ENCODE measurements around the gene NUP62.

Gene NUP62

DNA sequence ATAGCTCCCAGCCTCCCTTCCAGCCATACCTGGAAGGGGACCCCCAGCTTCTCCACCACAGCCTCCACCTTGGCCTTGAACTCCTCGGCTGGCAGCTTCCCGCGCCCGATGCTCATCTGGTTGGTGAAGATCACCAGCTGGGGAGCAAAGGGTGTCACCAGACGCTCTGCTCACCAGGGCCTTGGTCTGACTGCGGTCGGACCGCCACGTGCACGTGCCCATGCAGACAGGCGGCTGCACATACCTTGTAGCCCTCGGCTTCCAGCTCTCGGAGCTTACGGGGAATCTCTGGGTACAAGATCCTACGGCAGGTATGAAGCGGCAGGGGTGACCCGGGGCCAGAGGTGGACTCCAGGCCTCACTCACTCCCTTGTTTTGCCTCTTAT, 65.4 kb downstream of the NUP62 start:
- DNase-seq, result no peak

DNA sequence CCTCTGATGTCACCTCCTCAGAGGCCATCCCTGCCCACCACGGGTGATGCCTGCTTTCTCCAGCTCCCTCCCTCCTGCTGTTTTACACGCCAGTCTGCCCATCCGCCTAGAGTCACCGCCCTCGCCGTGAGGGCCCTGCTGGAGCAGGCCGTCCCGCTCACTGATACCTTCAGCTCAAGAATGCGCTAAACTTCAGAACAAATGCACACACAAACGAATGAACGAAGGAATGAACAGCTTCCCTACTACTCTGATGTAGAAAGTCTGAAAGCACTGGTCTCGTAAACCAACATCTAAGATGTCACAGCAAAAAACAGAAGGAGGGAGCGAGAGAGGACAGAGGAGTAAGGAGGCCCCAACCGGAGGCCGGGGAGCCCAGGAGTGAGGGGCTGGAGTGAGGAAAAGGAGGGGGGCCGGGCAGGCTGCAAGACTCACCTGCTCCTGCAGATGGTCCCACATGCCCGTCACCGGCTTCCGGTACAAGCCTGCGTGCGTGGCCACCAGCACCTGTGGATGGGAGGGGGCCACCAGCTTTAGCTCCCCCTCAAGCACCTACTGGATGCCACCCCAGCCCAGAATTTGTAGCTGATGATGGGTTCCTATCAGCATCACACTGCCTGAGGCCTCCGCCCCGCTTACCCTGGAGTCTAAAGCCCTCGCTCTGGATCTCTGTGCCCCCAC, 65.9 kb downstream of the NUP62 start:
- no peak for DNase-seq

DNA sequence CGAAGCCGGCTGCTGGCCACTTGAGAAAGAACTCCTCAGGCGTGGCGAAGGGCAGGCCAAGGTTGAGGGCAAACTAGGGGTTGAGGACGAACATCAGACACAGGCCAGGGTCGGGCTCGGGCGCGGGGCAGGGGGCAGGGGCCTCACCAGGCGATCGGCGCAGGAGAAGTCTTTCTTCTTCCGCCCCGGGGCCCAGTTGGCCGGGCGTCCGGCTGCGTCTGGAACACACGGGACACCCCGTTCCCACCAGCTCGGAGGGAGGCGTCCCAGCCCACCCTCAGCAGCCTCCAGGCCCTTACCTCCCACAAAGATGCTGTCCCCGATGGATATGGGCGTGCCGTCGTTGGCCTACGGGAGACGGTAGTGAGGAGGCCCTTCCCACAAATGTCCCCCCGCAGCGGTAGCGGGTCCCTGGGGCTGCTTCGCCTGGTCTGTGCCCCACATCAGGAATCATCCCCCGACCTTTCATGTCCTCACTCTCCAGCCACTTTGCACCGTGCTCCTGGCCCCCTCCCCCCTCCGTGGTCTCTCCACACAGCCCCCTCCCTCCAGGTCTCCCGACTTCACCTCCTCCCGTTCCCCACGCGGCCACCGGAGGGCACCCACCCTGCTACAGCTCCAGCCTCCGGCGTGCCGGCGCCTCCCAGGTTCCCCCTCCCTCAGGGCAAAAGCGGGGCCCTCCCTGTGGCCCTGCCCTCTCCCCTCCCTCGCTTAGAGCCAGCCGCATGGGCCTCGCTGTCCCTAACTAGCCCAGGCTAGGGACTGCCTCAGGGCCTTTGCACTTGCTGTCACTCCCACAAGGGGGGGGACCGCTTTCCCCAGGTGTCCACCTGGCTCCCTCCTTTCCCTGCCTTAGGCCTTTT, 66.7 kb downstream of the NUP62 start:
- no peak for DNase-seq

DNA sequence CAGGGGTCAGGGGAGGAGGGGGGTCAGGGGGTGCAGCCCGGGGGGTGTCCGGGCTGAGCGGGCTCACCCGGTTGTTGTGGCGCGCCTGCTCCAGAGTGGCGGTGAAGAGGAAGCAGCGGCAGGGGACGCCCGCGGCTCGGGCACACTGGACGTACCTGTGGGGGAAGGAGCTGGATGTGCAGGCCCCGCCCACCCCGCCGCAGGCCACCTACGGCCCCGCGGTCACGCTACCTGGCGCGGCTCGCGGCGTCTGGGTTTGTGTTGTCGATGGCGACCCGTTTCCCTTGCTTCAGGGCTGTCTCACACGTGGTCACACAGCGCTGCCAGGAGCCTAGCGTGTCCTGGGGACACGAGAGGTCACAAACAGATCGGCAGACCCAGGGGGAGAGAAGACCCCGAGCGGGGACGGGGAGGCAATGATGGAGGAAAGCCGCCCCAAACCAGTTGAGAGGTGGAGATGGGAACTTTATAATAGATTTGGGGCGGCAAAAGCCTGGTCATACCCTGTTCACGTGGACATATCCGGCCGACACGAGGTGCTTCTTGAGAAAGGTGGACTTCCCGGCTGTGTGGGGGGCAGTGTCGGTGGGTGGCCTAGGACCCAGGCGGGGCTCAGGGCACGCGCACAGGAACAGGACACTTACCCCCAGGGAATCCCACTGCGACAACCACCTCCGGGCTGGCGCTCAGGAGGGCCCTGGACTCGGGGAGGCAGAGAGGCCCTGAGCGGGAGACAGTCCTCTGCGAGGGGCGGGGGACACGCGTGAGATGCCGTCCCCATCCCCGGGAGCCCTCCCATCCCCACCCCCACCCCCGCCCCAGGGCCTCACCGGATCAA, 67.5 kb downstream of the NUP62 start:
- no peak for DNase-seq

DNA sequence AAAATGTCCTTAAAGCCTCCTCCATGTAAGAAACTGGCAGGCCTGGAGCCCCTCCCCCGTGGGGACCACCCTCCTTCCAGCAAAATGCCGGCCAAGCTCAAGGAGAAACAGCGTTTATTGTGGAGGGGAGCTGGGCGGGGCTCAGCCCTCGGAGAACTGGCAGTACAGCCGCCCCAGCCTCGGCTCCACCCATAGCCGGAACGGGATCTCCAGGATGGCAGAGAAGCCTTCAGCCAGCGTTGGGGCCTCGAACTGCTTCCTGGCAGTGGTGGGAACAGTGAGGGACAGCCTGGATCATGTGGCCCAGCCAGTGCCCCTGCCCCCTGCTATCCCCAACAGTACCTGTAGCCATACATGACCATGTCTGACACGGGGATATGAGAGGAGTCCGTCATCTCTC, 68.2 kb downstream of the NUP62 start:
- DNase-seq, result no peak

DNA sequence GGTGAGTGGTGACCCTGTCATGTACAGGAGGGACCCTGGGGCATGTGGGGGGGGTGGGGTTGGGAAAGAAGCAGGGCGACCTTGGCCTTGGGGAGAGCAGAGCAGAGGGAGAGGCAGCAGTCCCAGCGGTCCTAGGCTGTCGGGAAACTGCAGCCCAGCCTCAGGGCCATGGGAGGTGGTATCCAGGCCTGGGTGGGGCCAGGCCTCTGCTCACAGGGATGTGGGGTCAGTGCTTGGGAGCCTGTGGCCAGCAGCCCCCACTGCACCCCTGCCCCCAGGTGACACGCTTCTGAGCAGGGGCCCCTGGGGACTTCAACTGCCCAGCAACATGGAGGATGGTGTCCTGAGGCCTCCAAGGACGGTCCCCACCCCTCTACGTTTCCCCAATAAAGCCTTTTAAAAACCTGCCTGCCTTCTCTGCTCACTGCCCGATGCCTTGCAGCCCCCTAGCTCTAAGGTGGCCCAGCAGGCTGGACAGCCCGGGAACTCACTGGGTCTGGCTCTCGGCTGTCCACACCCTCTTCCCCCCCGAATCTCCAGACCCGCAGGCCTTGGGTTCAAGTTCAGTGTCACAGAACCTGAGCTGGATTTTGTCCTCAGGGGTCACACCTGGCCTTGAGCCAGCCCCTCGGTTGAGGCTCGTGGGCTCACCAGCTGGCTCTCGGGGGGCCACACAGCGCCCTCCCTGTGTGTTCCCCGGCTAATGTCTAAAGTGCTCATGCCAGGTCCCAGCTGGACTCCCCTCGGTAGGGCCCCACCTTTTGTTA, 68.8 kb downstream of the NUP62 start:
- no peak for DNase-seq

DNA sequence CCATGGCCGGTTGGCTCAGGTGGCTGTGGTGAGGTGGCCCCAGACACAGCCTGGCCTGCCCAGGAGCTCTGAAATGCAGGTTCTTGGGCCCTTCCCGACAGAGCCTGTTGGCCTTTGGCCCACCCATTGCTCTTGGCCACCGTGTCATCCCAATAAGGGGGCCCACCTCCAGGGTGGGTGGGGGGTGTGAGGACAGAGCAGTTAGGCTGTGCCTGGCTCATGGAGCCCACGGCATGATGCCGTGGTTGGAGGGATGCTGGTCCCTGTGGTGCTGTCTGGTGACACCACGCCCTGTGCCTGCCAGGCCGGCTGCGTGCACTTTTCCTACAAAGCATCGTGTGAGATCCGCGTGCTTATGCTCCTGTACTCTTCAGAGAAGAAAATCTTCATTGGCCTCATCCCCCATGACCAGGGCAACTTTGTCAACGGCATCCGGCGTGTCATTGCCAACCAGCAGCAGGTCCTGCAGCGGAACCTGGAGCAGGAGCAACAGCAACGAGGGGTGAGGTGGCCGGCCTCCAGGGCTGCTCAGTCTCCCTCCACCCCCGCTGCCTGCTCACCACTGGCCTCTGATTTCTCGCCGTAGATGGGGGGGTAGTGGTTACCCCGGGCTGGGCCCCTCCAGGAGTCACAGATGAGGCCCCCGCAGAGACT, 69.5 kb downstream of the NUP62 start:
- no peak for DNase-seq

DNA sequence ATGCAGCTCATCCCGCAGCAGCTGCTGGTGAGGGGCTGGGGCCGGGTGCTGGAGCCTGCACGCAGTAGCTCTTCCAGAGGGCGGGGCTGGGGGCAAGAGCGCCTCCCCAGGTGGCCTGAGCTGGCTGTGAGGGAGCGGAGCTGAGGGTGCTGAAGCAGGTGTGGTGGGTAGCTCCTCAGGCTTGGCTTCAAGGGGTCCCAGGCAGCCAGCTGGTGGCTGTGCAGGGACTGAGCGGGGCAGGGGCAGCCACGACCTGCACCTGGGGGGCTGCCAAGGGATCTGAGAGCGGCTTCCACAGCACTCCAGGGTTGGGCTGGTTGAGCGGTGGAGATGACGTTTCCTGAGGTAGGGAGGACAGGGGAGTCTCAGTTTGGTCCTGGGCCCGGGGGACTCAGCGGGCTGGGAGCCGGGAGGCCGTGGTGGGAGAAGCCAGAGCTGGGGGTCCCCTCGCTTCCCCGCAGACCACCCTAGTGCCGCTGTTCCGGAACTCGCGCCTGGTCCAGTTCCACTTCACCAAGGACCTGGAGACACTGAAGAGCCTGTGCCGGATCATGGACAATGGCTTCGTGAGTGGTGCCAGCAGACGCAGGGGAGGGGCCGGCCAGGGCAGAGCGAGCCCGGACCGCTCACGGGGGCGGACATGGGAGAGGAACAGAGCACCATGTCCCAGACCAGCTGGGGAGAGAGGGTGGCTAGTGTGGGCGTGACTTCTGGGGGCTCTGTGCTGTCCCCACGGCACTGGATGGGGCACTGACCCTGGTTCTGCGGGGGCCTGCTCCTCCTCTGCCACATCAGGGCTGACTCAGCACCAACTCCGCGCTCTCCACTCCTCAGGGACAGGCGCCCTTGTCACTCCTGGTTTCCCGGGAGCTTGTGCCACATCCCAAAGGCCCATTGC, 71.0 kb downstream of the NUP62 start:
- DNase-seq, result no peak

DNA sequence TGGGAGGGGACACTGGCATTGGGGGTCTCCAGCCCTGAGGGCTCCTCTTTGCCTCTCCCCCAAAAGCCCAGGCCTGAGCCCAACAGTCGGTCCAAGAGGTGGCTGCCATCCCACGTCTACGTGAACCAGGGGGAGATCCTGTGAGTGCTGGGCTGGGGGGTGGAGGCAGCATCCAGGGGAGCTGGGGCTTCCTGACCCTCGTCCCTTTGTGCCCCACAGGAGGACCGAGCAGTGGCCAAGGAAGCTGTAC, 71.5 kb downstream of the NUP62 start:
- no peak for DNase-seq

DNA sequence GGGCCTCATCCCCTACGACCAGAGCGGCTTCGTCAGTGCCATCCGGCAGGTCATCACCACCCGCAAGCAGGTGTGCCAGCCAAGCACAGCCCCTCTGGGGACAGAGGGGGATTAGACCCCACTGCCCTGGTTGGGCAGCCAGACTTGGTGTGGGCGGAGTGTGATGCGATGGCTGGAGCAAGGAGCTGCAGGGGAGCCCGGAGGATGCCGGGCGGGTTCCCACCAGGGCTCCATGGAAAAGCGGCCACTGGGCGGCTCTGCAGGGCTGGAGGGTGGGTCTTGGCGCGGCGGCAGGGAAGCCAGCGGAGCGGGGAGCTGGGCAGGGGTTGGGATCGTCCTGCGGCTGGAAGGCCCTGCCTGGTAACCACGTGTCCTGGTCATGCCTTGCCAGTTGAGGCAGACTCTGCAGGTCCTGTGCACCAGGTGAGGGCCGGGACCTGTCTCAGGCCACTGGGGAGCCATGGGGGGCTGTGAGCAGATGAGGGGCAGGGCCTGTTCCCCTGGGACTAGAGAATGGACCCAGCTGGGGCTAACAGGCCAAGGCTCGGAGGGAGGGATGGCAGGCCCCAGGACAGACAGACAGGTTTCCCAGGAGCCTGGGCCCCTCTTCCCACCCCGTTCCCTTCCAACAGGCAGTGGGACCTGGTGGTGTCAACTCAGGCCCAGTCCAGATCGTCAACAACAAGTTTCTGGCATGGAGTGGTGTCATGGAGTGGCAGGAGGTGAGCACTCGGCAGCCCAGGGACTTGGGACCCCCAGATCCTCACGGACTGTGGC, 72.1 kb downstream of the NUP62 start:
- no peak for DNase-seq

Measured in stimulated activated CD4-positive, alpha-beta T cell treated with anti-CD3 and anti-CD28 coated beads, Interleukin-4, amount 100 ng/mL, for 4 hours (primary cell).